GM21367 (cell line): ENCODE data around the gene MISFA.
"Not testable (repeated sequence)": the region's sequence is repeated elsewhere in the genome, so short reads cannot be mapped to it uniquely, and the experiment has no call there.

ENCODE experiments used
- ATAC-seq: cut with Tn5 transposase; IDR thresholded peaks from one replicate; pipeline ENCODE4 v1.9.1; 2021; ENCODE audit not compliant: unreplicated experiment

MISFA gene

GRCh38 chr11:18617688-18618341 lies 18.2 kb downstream of the MISFA start:
- ATAC-seq, result no peak

- no peak for ATAC-seq
These were observed 18.9 kb downstream of the MISFA start for GRCh38 chr11:18618342-18619025.

- no peak for ATAC-seq
These were observed 24.1 kb downstream of the MISFA start for GRCh38 chr11:18623707-18624106.

GRCh38 chr11:18624161-18624560 lies 24.6 kb downstream of the MISFA start:
- no peak for ATAC-seq

- ATAC-seq, result no peak
These were observed 33.3 kb downstream of the MISFA start for GRCh38 chr11:18632841-18633240.

- peak; percentile 63 for ATAC-seq
These were observed 33.9 kb downstream of the MISFA start for GRCh38 chr11:18633256-18634139.

- peak; percentile 93 for ATAC-seq
These were observed 34.8 kb downstream of the MISFA start, which contains the start of gene SPTY2D1 for GRCh38 chr11:18634140-18635032. Gene SPTY2D1, minus strand, starts transcription at chr11:18634342. Its CDS starts 85 bp downstream, at chr11:18634257.

GRCh38 chr11:18641677-18642076 lies 42.1 kb downstream of the MISFA start:
- no peak for ATAC-seq

- not testable (repeated sequence) for ATAC-seq
These were observed 43.4 kb downstream of the MISFA start for GRCh38 chr11:18643034-18643433.

- ATAC-seq, result no peak
These were observed 50.8 kb downstream of the MISFA start for GRCh38 chr11:18650353-18650752.

GRCh38 chr11:18650859-18651557 lies 51.4 kb downstream of the MISFA start:
- ATAC-seq, result no peak
